Subcutaneous abdominal adipose tissue (tissue), 5 donors: Measurements from ENCODE around the gene TFAP2E.

Experiments used
- H3K27ac ChIP-seq: one replicate; pipeline ENCODE4 v1.7.0; 2013; ENCODE audit warnings: low read depth, mild to moderate bottlenecking, inconsistent platforms, low read length, moderate library complexity
- H3K27me3 ChIP-seq, 5 donors: one replicate each; pipeline ENCODE4 v1.7.0; 2013; ENCODE audit warnings: low read length in 5 of 5, inconsistent platforms in 1 of 5; ENCODE audit not compliant: control insufficient read depth in 5 of 5, insufficient read depth in 4 of 5
- H3K36me3 ChIP-seq, 5 donors: one replicate each; pipeline ENCODE4 v1.7.0; 2013; ENCODE audit warnings: low read length in 5 of 5; ENCODE audit not compliant: control insufficient read depth in 5 of 5, insufficient read depth in 5 of 5
- H3K4me1 ChIP-seq, 5 donors: one replicate each; pipeline ENCODE4 v1.7.0; 2013; ENCODE audit warnings: low read length in 5 of 5, mild to moderate bottlenecking in 3 of 5, moderate library complexity in 1 of 5; ENCODE audit not compliant: control insufficient read depth in 5 of 5, insufficient read depth in 5 of 5
- H3K4me3 ChIP-seq, 5 donors: one replicate each; pipeline ENCODE4 v1.7.0; 2013; ENCODE audit warnings: low read length in 5 of 5, low read depth in 1 of 5
- H3K9ac ChIP-seq, 5 donors: one replicate each; pipeline ENCODE4 v1.7.0; 2013; ENCODE audit warnings: low read length in 5 of 5, mild to moderate bottlenecking in 4 of 5, moderate library complexity in 3 of 5
- H3K9me3 ChIP-seq, 5 donors: one replicate each; pipeline ENCODE4 v1.7.0; 2013; ENCODE audit warnings: low read length in 5 of 5; ENCODE audit not compliant: control insufficient read depth in 5 of 5
- donor health status: healthy.
- donor health status: healthy.
- donor health status: healthy.
- donor health status: healthy.
- donor health status: healthy.

The TFAP2E gene

GRCh38 chr1:35537806-35538205 lies 35.3 kb upstream of the TFAP2E start:
- Histone ChIP-seq H3K9me3 (no peaks in the 10 kb centered on the region), H3K4me3 (no peak overlapping the region), H3K27ac (no peak overlapping the region), H3K9ac (no peak overlapping the region), H3K4me1 (peaks cover 10 to 38% (median 27%) of the 10 kb centered on the region in 5 donors), H3K36me3 (peaks cover 0 to 3% (median 0%) of the 10 kb centered on the region in 5 donors), H3K27me3 (no peaks in the 10 kb centered on the region)

- peaks cover 0 to 3% (median 0%) of the 10 kb centered on the region in 5 donors for H3K36me3 ChIP-seq
- no peak overlapping the region for H3K9ac ChIP-seq
- H3K4me1 ChIP-seq = peaks cover 10 to 35% (median 26%) of the 10 kb centered on the region in 5 donors
- H3K27me3 ChIP-seq = no peaks in the 10 kb centered on the region
- H3K9me3 ChIP-seq = no peaks in the 10 kb centered on the region
- peak overlapping the region; percentile 54 for H3K27ac ChIP-seq
- peak overlapping the region in 1 of 5 donors; percentile 12 for H3K4me3 ChIP-seq
Observed at GRCh38 chr1:35539073-35539823, 33.9 kb upstream of the TFAP2E start.

- Histone ChIP-seq H3K9me3 (no peaks in the 10 kb centered on the region), H3K36me3 (peaks cover 0 to 3% (median 0%) of the 10 kb centered on the region in 5 donors), H3K4me3 (no peak overlapping the region), H3K27me3 (no peaks in the 10 kb centered on the region), H3K27ac (peak overlapping the region; percentile 54), H3K9ac (no peak overlapping the region), H3K4me1 (peaks cover 10 to 36% (median 26%) of the 10 kb centered on the region in 5 donors)
Observed at GRCh38 chr1:35539824-35540261, 33.3 kb upstream of the TFAP2E start.

- Histone ChIP-seq H3K4me3 (no peak overlapping the region), H3K9ac (peak overlapping the region in 1 of 5 donors; percentile 25)
Observed at GRCh38 chr1:35544976-35545375, 28.1 kb upstream of the TFAP2E start.

GRCh38 chr1:35546614-35547013 lies 26.5 kb upstream of the TFAP2E start:
- Histone ChIP-seq H3K36me3 (peaks cover under 1 to 24% (median 9%) of the 10 kb centered on the region in 5 donors), H3K4me3 (no peak overlapping the region), H3K4me1 (peaks cover 2 to 10% (median 9%) of the 10 kb centered on the region in 5 donors), H3K9ac (no peak overlapping the region), H3K27ac (no peak overlapping the region), H3K9me3 (no peaks in the 10 kb centered on the region), H3K27me3 (no peaks in the 10 kb centered on the region)

More at GRCh38 chr1:35544976-35545375, 28.1 kb upstream of the TFAP2E start:
- H3K27ac ChIP-seq = no peak overlapping the region
- H3K36me3 ChIP-seq = peaks cover 0 to 22% (median 7%) of the 10 kb centered on the region in 5 donors
- peaks cover 5 to 20% (median 16%) of the 10 kb centered on the region in 5 donors for H3K4me1 ChIP-seq
- H3K27me3 ChIP-seq = no peaks in the 10 kb centered on the region
- H3K9me3 ChIP-seq = no peaks in the 10 kb centered on the region

- no peaks in the 10 kb centered on the region for H3K9me3 ChIP-seq
- no peak overlapping the region for H3K27ac ChIP-seq
- H3K27me3 ChIP-seq = no peaks in the 10 kb centered on the region
- peaks cover 2 to 27% (median 13%) of the 10 kb centered on the region in 5 donors for H3K36me3 ChIP-seq
- no peak overlapping the region for H3K9ac ChIP-seq
- H3K4me3 ChIP-seq = no peak overlapping the region
- H3K4me1 ChIP-seq = peaks cover 2 to 36% (median 31%) of the 10 kb centered on the region in 5 donors
Observed at GRCh38 chr1:35553851-35554250, 19.3 kb upstream of the TFAP2E start.

- Histone ChIP-seq H3K4me3 (no peak overlapping the region), H3K27ac (no peak overlapping the region), H3K4me1 (peaks cover 2 to 39% (median 31%) of the 10 kb centered on the region in 5 donors), H3K27me3 (no peaks in the 10 kb centered on the region), H3K9ac (no peak overlapping the region), H3K36me3 (peaks cover 2 to 21% (median 13%) of the 10 kb centered on the region in 5 donors), H3K9me3 (no peaks in the 10 kb centered on the region)
Observed at GRCh38 chr1:35554266-35555211, 18.6 kb upstream of the TFAP2E start.

- H3K4me1 ChIP-seq = peaks cover 2 to 42% (median 31%) of the 10 kb centered on the region in 5 donors
- no peaks in the 10 kb centered on the region for H3K27me3 ChIP-seq
- peaks cover 2 to 19% (median 13%) of the 10 kb centered on the region in 5 donors for H3K36me3 ChIP-seq
- H3K9ac ChIP-seq = no peak overlapping the region
- no peaks in the 10 kb centered on the region for H3K9me3 ChIP-seq
- H3K4me3 ChIP-seq = no peak overlapping the region
- no peak overlapping the region for H3K27ac ChIP-seq
Observed at GRCh38 chr1:35555212-35555584, 17.9 kb upstream of the TFAP2E start.

- H3K27me3 ChIP-seq = no peaks in the 10 kb centered on the region
- no peaks in the 10 kb centered on the region for H3K9me3 ChIP-seq
- H3K36me3 ChIP-seq = peaks cover 2 to 22% (median 13%) of the 10 kb centered on the region in 5 donors
- peak overlapping the region in 2 of 5 donors; percentile 87 to 93 for H3K9ac ChIP-seq
- peak overlapping the region; percentile 84 for H3K27ac ChIP-seq
- peaks cover 2 to 42% (median 37%) of the 10 kb centered on the region in 5 donors for H3K4me1 ChIP-seq
- H3K4me3 ChIP-seq = peak overlapping the region; percentile 86 to 98 (median 93)
Observed at GRCh38 chr1:35555601-35556477, 17.3 kb upstream of the TFAP2E start.
